Activated CD4-positive, alpha-beta T cell treated with anti-CD3 and anti-CD28 coated beads for 4 hours (primary cell): Measurements from ENCODE around the gene NODAL.

Experiments used
- DNase-seq, 2 donors: peaks; one replicate each; pipeline ENCODE4 v3.0.0-alpha.2; 2020

Gene NODAL

DNA sequence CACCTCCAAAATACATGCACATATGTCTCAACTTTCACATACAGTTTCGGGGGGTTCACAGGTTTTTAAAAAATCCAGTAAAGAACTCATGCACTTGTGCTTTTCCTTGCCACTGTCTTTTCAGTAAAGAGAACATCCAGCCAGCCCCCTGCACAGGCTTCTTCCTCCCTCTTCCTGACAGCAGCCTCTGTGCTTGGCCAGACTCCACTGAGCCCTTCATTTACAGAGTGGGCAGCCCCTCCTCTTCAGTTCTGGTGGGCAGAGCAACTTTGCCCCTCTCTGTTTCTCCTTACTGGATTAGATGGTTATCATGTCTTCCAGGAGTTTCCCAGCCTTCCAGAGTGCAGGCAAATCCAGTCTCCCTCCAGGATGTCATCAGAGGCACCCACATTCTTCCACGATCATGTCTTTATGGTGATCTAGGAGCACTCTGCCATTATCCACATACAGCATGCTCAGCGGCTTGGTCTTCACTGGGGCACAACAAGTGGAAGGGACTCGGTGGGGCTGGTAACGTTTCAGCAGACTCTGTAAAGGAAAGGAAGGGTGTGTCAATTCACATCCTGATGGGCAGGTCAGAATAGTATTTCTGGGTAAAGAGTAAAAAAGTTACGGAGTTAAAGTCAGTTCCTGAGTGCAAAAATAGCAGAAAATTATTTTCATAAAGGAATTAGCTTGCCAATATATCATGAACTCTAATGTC lies 8.8 kb downstream of the NODAL start:
- no peak for DNase-seq

DNA sequence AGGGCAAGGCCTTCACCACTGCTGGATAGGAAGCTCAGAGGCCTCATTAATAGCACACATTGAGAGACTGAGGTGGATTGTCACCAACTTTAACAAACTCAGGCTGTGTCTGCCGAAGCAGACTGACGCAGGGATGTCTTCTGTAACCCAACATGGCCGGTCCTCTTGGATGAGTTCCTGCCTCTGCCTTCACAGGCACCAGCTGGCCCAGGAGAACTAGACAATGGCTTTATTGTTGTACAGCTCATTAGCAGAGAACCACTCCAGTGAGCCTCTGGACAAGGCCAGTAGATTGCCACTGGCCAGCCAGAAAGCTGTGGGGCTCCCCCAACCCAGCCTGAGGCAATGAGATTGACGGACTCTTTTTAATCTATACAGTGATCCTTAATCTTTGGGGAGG lies 9.4 kb downstream of the NODAL start:
- no peak for DNase-seq

DNA sequence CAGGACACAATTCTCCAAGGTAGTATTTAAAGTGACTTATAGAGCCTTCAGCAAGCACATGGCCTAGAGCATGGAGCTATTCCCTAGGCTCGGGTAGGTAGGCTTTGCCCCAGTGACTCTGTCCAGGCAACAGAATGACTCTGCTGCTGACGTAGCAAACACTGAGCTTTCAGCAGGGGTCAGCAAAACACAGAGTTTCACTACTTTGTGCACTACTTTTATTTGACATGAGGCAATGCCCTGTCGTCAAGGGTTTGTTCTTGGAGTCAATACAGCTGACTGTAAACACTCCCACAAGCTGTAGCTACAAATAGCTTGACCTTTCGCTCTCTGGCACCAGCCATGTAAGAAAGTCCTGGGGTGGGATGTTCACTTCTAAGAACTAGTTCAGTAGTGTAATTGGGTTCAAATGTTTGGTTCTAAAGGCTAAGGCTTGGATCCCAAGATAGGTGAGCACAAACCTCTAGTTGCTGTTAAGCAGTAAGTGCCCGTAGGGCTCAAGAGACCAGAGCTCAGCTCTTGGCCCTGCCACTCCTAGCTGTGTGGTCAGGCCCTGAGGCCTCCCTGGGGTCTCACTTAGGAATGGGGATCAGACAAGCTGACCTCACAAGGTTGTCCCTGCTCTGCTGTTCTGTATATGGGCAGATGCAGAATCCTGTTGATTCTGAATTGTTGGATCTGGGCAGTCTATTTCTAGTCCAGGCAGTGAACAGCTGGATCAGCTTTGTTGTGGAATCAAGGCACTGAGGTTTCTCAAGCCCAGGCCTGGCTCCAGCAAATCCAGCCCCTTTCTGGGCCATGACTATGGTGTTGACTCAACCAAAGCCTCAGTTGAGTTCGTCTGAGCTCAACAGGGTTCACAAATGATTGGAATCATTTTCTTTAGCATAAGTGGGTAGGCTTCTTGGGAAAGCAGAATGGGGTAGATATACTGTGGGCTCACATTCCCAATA lies 10.7 kb downstream of the NODAL start:
- no peak for DNase-seq

DNA sequence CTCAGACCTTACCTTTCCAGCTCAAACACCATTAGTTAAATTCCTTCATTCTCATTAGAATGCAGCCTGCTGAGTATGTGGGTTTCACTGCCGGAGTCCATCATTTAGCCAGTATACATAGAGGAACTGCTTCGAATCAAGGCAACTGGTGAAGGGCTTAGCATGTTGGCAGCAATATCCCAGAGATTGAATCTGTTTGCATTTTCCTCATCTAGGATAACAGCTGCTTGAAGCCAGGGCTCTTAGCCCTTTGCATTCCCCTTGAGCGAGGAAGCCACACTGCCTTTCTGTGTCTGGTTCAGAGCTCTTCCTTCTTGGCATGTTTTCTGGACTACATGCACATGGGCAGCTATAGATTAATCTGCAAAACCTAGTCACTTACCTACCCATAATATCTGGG lies 14.7 kb downstream of the NODAL start:
- no peak for DNase-seq

DNA sequence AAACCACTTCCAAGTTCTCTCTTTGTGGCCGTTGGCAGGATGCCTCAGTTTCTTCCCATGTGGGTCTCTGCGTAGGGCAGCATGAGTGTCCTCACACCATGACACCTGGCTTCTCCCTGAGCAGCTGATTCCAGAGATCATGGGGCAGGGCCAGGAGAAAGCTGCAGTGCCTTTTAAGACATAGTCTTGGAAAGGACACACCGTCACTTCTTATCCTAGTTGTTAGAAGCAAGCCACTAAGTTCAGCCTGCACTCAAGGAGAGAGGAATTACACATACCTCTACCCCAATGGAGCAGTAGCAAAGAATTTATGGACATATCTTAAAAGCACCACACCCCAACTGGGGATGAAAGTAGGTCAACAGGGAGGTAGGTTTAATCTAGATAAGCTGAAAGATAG lies 16.4 kb downstream of the NODAL start:
- DNase-seq, result no peak

DNA sequence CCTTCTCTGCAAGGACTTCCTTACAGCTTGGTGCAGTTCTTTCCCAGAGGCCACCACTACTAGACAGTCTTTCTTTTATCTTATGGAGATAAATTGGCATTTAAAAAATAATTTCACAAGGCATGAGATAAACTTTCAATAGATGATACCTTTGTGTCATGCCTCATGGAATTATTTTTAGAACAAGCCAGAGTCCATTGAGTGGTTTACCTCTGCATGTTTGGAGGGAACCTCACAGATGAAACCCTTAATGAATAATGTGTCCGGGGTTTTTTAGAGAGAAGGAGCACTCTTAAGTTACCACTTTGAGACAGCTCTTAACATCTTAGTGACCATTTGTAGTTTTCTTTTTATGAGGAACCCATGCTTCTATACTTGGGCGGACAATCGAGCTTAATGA lies 17.2 kb downstream of the NODAL start:
- no peak for DNase-seq

DNA sequence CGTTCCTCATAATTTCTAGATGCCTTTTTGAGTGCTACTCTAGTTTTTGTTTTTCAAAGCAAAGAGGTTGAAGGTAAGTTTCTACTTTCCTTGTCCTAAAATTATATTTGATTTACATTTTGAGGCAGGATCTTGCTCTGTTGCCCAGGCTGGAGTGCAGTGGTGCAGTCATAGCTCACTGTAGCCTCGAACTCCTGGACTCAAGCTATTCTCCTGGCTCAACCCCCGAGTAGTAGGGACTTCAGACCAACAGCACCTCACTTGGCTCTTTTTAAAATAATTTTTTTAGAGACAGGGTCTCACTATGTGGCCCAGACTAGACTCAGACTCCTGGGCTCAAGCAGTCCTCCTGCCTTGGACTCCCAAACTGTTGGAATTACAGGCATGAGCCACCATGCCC lies 22.8 kb downstream of the NODAL start:
- DNase-seq, result no peak

DNA sequence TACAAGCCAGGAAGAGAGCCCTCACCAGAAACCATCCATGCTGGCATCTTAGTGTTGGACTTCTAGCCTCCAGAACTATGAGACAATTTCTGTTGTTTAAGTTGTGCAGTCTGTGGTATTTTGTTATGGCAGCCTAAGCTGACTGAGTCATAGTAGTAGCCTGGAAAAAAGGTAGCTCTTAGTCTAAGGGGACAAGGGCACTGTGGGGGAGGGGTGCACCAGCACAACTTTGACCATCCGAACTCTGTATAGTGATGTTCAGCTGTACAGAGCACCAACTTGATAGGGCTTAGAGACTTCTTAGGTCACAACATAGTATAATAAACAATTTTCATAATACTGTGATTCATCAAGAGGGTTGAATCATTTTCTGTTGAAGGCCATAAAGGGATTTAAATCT lies 23.3 kb downstream of the NODAL start:
- no peak for DNase-seq

DNA sequence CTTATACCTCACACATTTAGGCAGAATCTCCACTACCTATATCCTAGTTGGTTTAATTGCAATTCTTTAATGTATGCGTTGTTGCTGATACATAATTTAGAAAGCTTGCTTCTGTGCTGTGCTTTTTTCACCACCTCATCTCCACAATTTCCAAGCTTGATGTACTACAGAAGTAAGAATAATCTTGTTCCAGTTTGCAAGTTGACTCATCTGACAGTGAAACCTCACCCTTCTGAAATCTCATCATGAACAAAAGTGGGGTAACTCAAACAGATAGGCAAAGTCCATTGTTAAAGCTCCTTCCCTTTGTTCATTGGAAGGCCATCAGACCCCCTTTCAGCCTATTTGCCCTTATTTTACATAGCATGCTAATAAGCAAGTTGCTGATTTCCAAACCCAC lies 23.9 kb downstream of the NODAL start:
- DNase-seq, result no peak

DNA sequence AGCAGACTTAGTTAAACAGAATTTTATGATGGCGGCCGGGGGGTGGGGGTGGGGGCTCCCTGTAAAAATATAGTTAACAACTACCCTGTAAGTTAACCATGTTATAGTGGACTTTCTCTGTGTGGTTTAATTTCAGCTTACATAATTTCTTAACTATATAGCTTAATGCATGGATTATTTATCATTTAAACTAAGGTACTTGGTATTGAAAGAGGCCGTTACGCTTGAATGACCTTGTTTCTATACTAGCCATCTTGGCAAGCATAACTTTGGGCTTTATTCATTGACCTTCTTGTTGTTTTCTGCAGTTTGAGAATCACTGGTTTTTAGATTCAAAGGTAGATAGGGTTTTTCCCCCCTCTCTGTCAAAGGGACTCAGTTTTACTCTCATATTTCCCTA lies 29.1 kb downstream of the NODAL start:
- no peak for DNase-seq

DNA sequence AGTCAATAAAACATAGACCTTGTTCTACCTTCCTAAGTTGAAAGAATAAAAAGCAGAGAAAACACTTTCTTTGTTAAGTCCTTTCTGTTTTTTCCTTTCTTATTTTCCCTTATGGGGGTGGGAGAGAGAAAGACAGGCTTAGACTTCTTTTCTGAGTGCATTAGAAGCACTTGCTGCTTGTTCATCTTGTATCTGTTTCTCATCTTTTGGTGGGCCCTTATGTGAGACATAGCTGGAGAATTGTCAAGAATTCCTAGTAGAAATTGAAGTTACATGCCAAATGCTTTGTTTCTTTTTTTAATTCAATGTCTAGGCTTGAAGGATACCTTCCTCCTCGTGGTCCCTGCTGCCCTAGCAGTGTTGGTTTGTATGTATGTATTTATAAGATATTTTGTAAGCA lies 30.9 kb downstream of the NODAL start:
- no peak for DNase-seq

DNA sequence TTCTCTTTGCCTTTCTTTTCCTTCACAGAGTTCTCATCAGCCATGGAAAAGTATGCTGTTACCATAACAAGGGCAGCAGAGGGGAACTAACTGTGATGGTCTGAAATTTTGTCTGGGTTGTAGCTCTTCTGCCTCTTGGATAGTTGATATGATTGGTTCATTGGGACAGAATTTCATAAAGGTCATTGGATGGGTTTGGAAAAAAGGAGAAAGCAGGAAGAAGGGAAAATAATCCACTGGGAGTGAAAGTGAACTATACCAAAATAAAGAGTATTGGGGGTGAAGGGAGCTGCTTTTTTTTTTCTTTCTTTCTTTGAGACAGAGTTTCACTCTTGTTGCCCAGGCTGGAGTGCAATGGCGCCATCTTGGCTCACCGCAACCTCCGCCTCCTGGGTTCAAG lies 31.7 kb downstream of the NODAL start:
- no peak for DNase-seq

DNA sequence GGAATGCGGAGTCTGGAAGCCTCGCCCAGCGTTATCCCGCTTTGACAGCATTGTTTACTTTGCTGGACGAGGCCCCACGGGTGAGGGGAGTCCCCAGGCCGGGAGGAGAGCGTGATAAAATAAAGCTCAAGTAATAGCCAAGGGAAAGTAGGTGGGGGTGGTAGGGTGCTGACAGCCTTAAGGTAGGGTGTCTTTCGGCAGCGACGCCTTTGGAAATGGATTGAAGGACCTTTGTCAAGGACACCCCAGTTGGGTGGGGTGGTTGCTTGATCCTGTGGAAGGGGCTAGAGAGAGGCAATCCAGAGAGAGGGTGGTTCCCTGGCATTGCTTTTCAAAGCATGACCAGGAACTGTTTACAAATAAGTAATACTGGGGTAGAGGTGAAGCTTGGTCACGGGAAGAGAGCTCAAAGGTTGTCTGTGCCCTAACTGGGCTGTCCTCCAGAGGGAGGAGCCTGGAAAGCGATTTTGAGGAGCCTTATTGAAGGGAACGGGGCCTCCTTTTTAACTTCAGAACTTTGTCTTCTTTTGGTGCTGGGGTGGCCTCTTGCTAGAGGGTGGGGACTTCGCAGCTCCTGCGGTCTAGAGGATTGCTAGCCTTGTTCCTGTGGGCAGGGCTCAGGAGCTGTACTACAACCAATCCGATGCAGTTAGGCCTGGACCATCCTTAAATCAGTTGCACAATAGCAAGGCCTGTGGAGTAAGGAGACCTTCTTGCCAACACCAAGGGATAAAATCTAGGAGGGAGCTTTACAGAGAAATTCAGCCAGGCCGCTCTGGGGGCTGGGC lies 36.2 kb downstream of the NODAL start:
- peak; percentile 4 to 15 for DNase-seq

DNA sequence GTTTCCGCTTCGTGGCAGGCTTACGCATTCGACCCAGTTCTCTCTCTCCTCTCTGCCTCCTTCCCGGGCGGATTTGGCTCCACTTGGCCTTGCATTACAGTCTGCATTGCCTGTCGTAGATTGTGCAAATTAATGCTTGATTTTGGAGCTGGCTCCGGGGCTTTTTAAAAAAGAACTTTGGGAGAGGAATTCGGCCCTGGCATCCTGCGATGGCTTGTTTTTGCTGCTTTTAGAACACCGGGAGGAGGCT lies 36.8 kb downstream of the NODAL start:
- no peak for DNase-seq

DNA sequence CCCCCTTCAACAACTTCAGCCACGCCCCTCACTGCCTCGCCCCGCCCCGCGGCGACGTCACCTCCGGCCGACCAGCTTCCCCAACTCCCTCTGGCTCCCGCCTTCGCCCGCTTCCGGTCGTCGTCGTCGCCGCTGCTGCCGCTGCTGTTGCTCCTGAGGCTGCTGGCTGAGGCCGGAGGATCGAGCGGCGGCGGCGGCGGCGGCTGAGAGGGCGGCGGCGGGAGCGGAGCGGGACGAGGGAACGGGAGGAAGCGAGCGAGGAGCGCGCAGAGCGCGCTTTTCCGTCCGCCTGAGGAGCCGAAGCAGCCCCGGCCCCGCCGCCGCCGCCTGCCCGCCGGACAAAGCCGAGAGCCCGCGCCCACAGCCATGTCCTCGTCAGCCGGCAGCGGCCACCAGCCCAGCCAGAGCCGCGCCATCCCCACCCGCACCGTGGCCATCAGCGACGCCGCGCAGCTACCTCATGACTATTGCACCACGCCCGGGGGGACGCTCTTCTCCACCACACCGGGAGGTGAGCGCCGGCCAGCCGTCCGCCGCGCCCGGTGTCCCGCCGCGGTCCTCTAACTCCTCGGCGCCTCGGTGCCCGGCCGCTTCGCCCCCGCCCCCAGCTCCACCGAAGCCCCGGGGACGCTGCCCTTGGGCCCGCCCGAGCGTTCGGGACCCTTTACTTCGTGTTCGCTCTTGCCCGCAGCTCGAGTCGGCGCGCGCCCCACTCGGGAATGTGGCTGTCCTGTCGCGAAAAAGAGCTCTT lies 37.3 kb downstream of the NODAL start, which contains the start of gene EIF4EBP2:
Gene EIF4EBP2 (plus strand): TSS at position 110 of the 751 bp plus-strand sequence. CDS start 257 bp downstream, at position 367.
- peak; percentile 95 to 99 for DNase-seq

DNA sequence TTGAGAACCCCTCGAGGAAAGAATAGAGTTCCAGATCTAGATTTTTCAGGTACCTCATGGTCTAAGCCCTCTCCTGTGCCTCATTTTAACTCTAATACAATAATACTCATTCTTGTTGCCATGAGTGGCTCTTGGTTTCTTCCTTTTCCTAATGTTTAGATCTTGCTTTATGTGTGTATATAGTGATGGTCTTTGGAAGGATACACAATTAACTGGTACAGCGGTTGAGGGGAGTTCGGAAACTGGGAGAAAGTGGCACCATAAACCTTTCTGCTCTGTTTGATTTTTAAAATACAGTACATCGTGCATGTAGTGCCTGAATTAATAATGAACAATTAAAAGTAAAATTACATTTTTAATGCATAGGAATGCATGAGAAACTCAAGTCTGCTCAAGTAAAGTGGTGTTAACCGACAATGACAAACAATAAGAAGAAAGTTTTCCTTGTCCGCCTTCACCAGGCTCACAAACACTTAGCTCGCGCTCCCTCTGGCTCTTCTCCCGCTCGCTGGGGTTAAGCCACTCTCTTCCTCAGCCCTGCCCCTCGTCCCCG lies 37.9 kb downstream of the NODAL start:
- no peak for DNase-seq

DNA sequence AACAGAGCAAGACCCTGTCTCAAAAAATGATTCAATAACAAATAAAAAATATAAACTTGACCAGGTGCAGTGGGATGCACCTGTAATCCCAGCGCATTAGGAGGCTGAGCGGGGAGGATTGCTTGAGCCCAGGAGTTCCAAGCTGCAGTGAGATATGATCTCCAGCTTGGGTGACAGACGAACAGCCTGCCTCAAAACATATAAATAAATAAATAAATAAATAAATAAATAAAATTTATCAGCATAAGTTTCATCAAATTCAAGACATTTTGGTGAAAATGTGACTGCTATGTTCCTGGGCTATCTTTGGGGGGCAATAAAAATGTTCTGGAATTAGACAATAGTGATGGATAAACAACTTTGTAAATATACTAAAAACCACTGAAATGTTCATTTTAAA lies 42.3 kb downstream of the NODAL start:
- no peak for DNase-seq

DNA sequence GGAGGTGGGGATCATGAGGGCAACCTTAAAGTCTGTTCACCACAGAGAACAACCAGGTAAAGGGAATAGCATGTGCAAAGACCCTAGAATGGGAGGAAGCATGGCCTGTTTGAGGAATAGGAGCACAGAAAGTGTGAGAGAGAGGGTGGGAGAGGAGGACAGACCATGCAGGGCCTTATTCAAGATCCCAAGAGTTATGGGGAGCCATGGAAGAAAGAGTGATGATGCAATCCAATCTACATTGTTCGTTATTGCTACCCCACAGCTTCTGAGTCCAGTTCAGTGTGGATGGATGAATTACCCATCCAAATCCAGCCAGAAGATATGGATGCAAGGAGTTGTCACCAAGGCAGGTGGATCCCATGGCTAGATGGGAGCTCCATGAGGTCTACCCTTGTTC lies 45.3 kb downstream of the NODAL start:
- no peak for DNase-seq

DNA sequence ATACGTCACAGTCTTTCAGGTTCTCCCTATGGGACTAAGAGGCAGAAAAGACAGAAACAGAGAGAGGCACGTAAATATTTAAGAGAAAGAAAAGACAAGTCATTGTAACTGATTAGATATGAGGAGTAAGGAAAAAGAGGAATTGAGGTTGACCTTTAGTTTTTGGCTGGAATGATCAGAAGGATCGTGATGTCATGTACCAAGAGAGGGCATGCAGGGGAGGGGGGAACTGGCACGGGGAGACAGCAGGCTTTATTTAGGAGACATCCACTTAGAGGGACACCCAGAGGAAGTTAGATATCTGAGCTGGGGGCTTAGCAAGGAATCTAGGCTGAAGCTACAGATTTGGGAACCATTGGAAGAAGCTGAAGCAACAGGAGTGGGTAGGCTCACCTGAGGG lies 49.8 kb downstream of the NODAL start:
- no peak for DNase-seq
